ENCODE measurements around the gene ENDOU. TPM values are rescaled to one million over a fixed set of nuclear protein-coding genes. Genes with fewer than 3 reads are reported as not detected.

Gene ENDOU
- total RNA-seq, 4 donors from 2014 or later, result 0.42 to 1.9 (median 0.75) TPM

DNA sequence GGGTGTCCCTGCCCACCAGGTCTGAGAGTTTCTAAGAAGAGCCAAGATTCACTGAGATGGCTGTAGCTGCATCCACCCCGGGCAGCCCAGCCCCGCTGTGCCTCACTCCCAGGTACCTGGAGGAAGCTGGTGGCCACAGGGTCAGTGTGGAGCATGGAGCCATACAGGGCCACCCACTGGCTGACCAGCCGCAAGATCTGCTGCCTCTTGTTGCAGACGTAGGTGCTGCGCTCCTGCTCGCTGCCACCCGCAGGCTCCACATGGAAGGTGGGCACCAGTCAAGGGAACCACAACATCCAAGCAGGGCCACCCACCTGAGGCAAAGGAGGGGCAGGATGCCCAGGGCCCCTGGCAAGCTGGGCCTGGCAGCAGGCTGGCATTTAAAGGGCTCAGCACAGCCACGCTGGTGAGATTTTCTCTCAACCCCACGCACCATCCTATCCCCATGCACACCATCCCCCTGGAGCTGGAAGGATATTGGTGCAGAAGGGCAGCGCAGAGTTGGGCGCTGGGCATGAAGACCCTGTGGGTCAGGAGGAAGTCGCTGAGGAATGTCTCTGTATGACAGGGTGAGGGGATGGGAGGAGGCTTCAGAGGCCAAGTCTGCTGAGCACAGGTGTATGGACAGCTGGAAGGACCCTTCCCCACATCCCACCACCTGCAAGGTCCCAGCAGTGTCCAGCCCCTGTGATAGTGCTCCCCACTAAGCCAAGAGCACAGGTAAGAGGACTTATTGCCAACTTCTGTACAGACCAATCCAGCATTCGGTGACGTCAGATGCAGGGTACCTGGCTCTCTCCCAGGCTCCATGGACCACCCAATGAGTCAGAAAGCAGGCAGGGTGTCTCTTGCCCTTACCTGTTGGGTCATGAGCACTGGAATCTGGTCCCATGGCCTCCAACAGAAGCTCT is 22.6 kb upstream of the ENDOU start:
- ATAC-seq, result no peak
- Histone ChIP-seq H3K27me3 (no peaks in the 10 kb centered on the region), H3K9me3 (no peaks in the 10 kb centered on the region), H3K4me1 (peaks cover 0 to 15% (median 0%) of the 10 kb centered on the region in 3 donors), H3K27ac (no peak overlapping the region), H3K4me3 (no peak overlapping the region), H3K36me3 (peaks cover 0 to 50% of the 10 kb centered on the region in 2 donors)
- no peak for TF ChIP-seq POLR2A (IDR thresholded peaks at IDR 0.05)
- no peak for TF ChIP-seq EP300 (IDR thresholded peaks at IDR 0.05)
- no peak for TF ChIP-seq POLR2AphosphoS5 (IDR thresholded peaks at IDR 0.05)
- TF ChIP-seq, protein P1, sequence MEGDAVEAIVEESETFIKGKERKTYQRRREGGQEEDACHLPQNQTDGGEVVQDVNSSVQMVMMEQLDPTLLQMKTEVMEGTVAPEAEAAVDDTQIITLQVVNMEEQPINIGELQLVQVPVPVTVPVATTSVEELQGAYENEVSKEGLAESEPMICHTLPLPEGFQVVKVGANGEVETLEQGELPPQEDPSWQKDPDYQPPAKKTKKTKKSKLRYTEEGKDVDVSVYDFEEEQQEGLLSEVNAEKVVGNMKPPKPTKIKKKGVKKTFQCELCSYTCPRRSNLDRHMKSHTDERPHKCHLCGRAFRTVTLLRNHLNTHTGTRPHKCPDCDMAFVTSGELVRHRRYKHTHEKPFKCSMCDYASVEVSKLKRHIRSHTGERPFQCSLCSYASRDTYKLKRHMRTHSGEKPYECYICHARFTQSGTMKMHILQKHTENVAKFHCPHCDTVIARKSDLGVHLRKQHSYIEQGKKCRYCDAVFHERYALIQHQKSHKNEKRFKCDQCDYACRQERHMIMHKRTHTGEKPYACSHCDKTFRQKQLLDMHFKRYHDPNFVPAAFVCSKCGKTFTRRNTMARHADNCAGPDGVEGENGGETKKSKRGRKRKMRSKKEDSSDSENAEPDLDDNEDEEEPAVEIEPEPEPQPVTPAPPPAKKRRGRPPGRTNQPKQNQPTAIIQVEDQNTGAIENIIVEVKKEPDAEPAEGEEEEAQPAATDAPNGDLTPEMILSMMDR (IDR thresholded peaks at IDR 0.05), result no peak
- WGBS, 2 donors (ENCODE audit: low coverage in 1 of 2), result 93 to 100% methylated on average over 2 to 3 of the region's 14 CpGs

DNA sequence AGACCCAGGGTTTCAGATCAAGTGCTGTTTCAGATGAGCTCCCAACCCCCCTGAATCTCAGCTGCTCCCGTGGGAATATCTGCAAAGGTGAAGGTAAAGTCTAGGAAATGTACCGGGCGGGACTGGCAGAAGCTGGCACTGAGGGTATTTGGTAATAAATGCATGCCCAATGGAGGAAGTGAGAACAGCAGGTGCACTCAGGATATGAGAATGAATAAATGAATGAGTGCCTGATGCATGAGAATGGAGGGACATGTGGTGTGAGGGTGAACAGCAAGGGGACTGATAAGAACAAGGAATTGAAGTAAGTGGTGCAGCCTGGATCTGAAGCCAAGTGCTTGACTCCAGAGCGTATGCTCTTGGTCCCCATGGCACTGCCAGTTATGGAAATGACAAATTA is 21.8 kb upstream of the ENDOU start:
- no peak for ATAC-seq
- WGBS, 2 donors (ENCODE audit: low coverage in 1 of 2), result 69% methylated on average over 4 of the region's 4 CpGs; no CpG with 5 or more reads in 1 of the 2 donors
- Histone ChIP-seq H3K4me3 (no peak overlapping the region), H3K27me3 (no peaks in the 10 kb centered on the region), H3K4me1 (peaks cover 0 to 9% (median 0%) of the 10 kb centered on the region in 3 donors), H3K9me3 (no peaks in the 10 kb centered on the region), H3K36me3 (peaks cover 0 to 50% of the 10 kb centered on the region in 2 donors), H3K27ac (no peak overlapping the region)
- no peak for TF ChIP-seq POLR2AphosphoS5 (IDR thresholded peaks at IDR 0.05)
- TF ChIP-seq POLR2A (IDR thresholded peaks at IDR 0.05), result no peak
- TF ChIP-seq, protein P1 (IDR thresholded peaks at IDR 0.05), result no peak
- TF ChIP-seq EP300 (IDR thresholded peaks at IDR 0.05), result no peak

DNA sequence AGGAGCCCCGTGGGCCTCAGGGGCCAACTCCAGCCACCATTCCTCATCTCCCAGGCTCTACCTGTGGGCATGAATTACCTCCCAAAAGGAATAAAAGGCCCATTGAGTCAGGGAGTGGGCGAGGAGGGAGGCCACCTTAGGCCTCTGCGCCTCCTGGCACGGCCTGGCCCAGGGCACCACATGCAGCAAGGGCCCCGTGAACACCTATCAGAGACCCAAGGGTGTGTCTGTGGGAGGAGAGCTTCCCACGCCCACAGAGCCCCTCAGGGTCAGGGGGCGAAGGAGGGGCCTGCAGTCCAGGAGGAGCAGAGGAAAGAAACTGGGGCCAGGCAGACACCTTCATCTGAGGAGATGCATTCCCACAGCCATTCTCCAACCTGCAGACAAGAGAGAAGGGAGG is 21.2 kb upstream of the ENDOU start:
- H3K4me3 ChIP-seq, result no peak overlapping the region
- 40% methylated on average over 1 of the region's 7 CpGs; no CpG with 5 or more reads in 1 of the 2 donors for WGBS, 2 donors (ENCODE audit: low coverage in 1 of 2)
- TF ChIP-seq EP300 (IDR thresholded peaks at IDR 0.05) (no peak), POLR2AphosphoS5 (IDR thresholded peaks at IDR 0.05) (no peak), POLR2A (IDR thresholded peaks at IDR 0.05) (no peak)
- TF ChIP-seq, protein P1 (IDR thresholded peaks at IDR 0.05), result no peak
- H3K36me3 ChIP-seq, result peaks cover 0 to 47% of the 10 kb centered on the region in 2 donors
- H3K27ac ChIP-seq, result no peak overlapping the region
- H3K4me1 ChIP-seq, result peaks cover 0 to 9% (median 6%) of the 10 kb centered on the region in 3 donors
- no peaks in the 10 kb centered on the region for H3K9me3 ChIP-seq
- no peaks in the 10 kb centered on the region for H3K27me3 ChIP-seq
- ATAC-seq, result no peak

DNA sequence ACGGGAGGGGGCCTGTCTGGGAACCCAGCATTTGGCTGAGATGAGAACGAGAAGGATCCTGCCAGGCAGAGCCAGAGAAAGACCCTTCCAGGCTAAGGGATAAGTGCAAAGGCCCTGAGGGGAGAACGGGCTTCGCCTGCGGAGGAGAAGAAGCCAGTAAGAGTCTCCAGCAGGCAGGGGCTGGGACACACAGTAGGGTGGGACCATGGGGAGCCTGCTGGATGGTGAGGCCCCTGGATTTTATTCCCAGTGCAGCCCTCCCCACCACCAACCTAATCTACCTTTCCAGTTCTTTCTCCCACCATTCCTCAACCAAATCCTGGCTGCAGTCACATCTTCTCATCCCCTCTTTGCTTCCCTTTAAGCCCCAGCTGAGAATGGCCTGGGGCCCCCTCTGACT is 20.8 kb upstream of the ENDOU start:
- WGBS, 2 donors (ENCODE audit: low coverage in 1 of 2), result 77 to 90% methylated on average over 3 to 5 of the region's 5 CpGs
- TF ChIP-seq POLR2AphosphoS5 (IDR thresholded peaks at IDR 0.05), result no peak
- TF ChIP-seq EP300 (IDR thresholded peaks at IDR 0.05), result no peak
- TF ChIP-seq, protein P1 (IDR thresholded peaks at IDR 0.05), result no peak
- no peak for TF ChIP-seq POLR2A (IDR thresholded peaks at IDR 0.05)
- Histone ChIP-seq H3K27ac (no peak overlapping the region), H3K36me3 (peaks cover 0 to 43% of the 10 kb centered on the region in 2 donors), H3K9me3 (no peaks in the 10 kb centered on the region), H3K4me1 (peaks cover 0 to 10% (median 10%) of the 10 kb centered on the region in 3 donors), H3K4me3 (no peak overlapping the region), H3K27me3 (no peaks in the 10 kb centered on the region)
- no peak for ATAC-seq

All from gastroesophageal sphincter (tissue), 4 donors.